SK-N-MC (cell line): ENCODE data around the gene C14orf132.

Source experiments
- EZH2 ChIP-seq: fragments of 200-600 bp; sonication (generic); IDR thresholded peaks from one replicate; pipeline ENCODE4 v1.6.1; 2017; ENCODE audit warnings: antibody characterized with exemption
- POLR2AphosphoS5 ChIP-seq: IDR thresholded peaks from 2 replicates; pipeline ENCODE4 v1.6.1; 2012; ENCODE audit warnings: mild to moderate bottlenecking, low read depth, low read length, borderline replicate concordance

GRCh38 chr14:96069421-96069820 is 30.3 kb downstream of the C14orf132 start:
- no peak for TF ChIP-seq POLR2AphosphoS5
- TF ChIP-seq EZH2 = no peak
